Measurements from ENCODE around the gene TUBB3. TPM values are rescaled to one million over a fixed set of nuclear protein-coding genes. Genes with fewer than 3 reads are reported as not detected.

Gene TUBB3
- total RNA-seq, 1 experiment from 2014 or later = 173 TPM

- Histone ChIP-seq H3K27me3 (ENCODE audit: insufficient read depth, low read length) (no peaks in the 10 kb centered on the region), H3K79me2 (ENCODE audit: insufficient read depth, low read length) (peaks cover 48% of the 10 kb centered on the region), H4K20me1 (ENCODE audit: insufficient read depth) (no peaks in the 10 kb centered on the region), H3K4me3 (replicated peaks in 1 of 2; ENCODE audit: low read depth in 1 of 2, low read length in 2 of 2) (no peak overlapping the region), H3K9me2 (ENCODE audit: insufficient read depth) (no peaks in the 10 kb centered on the region), H2AFZ (ENCODE audit: low read depth, low read length, poor library complexity, severe bottlenecking) (no peak overlapping the region), H3K36me3 (ENCODE audit: control insufficient read depth in 1 of 2, insufficient read depth in 2 of 2, low read length in 2 of 2) (peaks cover 5 to 8% of the 10 kb centered on the region in 2 experiments; a peak in 2 of 4 replicates), H3K9me3 (ENCODE audit: control insufficient read depth in 1 of 2, insufficient read depth in 1 of 2, low read depth in 1 of 2, low read length in 2 of 2) (no peaks in the 10 kb centered on the region), H3K9ac (ENCODE audit: low read length) (no peak overlapping the region), H3K4me2 (ENCODE audit: low read length) (no peak overlapping the region), H3K27ac (ENCODE audit: low read depth, low read length) (no peak overlapping the region), H3K4me1 (ENCODE audit: control insufficient read depth in 1 of 2, insufficient read depth in 2 of 2, low read length in 2 of 2) (peaks cover 12 to 22% of the 10 kb centered on the region in 2 experiments; a peak in 3 of 4 replicates)
- BruUV-seq (replicated peaks) = no TSS peak
- intact Hi-C loops (cut with micrococcal nuclease) = no loop called here
- RAD21 ChIA-PET (ENCODE audit: low non-redundant PET in 1 of 2, low total read pairs in 2 of 2, uncharacterized antibody in 2 of 2, unreplicated experiment in 2 of 2) = no interaction called here
- DNase-seq (ENCODE audit: low read depth, low spot score) = no peak
- TF ChIP-seq, protein P1, sequence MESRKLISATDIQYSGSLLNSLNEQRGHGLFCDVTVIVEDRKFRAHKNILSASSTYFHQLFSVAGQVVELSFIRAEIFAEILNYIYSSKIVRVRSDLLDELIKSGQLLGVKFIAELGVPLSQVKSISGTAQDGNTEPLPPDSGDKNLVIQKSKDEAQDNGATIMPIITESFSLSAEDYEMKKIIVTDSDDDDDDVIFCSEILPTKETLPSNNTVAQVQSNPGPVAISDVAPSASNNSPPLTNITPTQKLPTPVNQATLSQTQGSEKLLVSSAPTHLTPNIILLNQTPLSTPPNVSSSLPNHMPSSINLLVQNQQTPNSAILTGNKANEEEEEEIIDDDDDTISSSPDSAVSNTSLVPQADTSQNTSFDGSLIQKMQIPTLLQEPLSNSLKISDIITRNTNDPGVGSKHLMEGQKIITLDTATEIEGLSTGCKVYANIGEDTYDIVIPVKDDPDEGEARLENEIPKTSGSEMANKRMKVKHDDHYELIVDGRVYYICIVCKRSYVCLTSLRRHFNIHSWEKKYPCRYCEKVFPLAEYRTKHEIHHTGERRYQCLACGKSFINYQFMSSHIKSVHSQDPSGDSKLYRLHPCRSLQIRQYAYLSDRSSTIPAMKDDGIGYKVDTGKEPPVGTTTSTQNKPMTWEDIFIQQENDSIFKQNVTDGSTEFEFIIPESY (IDR thresholded peaks at IDR 0.05; ENCODE audit: extremely low read depth, insufficient replicate concordance, low read length) = no peak
- TF ChIP-seq REST (IDR thresholded peaks at IDR 0.05; ENCODE audit: low read depth) (no peak), ATF3 (IDR thresholded peaks at IDR 0.05) (no peak), JUND (IDR thresholded peaks at IDR 0.05) (no peak), ZFX (IDR thresholded peaks at IDR 0.05) (no peak), RAD21 (IDR thresholded peaks at IDR 0.05; ENCODE audit: low read depth) (no peak), EZH2phosphoT487 (IDR thresholded peaks at IDR 0.05; ENCODE audit: borderline replicate concordance) (no peak), FOSL1 (IDR thresholded peaks at IDR 0.05; ENCODE audit: low read depth) (no peak), YY1 (IDR thresholded peaks at IDR 0.05; ENCODE audit: extremely low read depth, insufficient replicate concordance, low read depth, low read length) (no peak), CBX3 (IDR thresholded peaks at IDR 0.05; ENCODE audit: low read depth) (no peak), EGR1 (IDR thresholded peaks at IDR 0.05; ENCODE audit: low read depth) (no peak), POLR2AphosphoS5 (IDR thresholded peaks at IDR 0.05; ENCODE audit: low read depth, low read length) (no peak), ELF1 (IDR thresholded peaks at IDR 0.05; ENCODE audit: borderline replicate concordance, low read depth) (no peak), CEBPB (IDR thresholded peaks at IDR 0.05; ENCODE audit: low read depth) (no peak), SIN3A (IDR thresholded peaks at IDR 0.05; ENCODE audit: low read depth) (no peak)
- TF ChIP-seq, protein P2, sequence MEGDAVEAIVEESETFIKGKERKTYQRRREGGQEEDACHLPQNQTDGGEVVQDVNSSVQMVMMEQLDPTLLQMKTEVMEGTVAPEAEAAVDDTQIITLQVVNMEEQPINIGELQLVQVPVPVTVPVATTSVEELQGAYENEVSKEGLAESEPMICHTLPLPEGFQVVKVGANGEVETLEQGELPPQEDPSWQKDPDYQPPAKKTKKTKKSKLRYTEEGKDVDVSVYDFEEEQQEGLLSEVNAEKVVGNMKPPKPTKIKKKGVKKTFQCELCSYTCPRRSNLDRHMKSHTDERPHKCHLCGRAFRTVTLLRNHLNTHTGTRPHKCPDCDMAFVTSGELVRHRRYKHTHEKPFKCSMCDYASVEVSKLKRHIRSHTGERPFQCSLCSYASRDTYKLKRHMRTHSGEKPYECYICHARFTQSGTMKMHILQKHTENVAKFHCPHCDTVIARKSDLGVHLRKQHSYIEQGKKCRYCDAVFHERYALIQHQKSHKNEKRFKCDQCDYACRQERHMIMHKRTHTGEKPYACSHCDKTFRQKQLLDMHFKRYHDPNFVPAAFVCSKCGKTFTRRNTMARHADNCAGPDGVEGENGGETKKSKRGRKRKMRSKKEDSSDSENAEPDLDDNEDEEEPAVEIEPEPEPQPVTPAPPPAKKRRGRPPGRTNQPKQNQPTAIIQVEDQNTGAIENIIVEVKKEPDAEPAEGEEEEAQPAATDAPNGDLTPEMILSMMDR (IDR thresholded peaks at IDR 0.05 in 2 of 3, conservative IDR thresholded peaks at IDR 0.05 in 1 of 3; ENCODE audit: borderline replicate concordance in 1 of 3, insufficient read depth in 1 of 3, low read depth in 2 of 3, low read length in 2 of 3) = no peak
- CTCF ChIA-PET = no interaction called here
- POLR2A ChIA-PET = interaction anchor here (1.0 kb wide), 1 partner anchor 29 kb away, joined by 3 read pairs; no protein-coding TSS in a partner anchor
- ATAC-seq = no peak
Measured at GRCh38 chr16:89951509-89951908, 28.4 kb downstream of the TUBB3 start.

Data from HCT116 (cell line).